LNCAP (cell line): ENCODE results near the gene ANKRD53.

Experiments used
- TF ChIP-seq, protein P1 (sequence below): fragments of 450-650 bp; IDR thresholded peaks from 2 replicates; pipeline ENCODE4 v1.5.1; 2017; ENCODE audit warnings: mild to moderate bottlenecking

Gene ANKRD53

DNA sequence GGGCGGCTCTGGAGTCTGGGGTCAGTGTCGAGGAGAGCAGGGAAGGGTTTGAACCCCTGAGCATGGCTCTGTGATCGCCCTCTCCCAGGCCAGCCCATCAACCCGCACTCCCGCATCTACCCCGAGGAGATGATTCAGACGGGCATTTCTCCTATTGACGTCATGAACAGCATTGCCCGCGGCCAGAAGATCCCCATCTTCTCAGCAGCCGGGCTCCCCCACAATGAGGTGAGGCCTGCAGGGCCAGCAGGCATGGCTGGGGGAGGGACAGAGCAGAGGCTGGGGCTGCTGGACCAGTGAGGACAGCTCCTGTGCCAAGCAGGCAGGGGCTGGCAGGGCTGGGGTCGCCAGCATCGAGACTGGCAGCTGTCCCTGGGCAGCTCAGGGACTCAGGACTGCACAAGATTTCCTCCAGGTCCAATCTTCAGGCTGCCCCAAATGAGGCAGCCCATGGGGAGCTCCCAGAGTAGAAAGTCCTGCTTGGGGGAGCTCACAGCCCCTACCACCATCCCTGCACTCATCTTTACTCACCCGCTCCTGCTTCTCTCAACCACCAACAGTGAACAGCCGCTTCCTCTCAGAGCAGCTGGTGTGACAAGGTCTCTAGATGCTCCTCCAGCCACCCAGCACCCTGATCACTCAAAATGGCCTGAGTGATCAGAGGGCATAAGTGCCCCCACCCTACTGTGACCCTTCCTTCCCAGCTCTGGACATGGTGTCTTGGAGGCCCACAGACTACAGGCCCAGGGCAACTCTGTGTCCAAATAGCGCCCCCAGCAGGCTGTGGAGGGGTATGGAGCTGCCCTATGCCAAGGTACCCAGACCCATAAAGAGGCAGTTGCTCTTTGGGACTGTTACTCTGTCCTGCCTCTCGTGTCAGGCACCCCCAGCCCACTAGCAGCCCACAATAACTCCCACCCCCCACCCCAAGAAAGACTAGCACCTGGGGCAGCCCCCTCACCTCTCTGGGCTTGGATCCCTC is 18.3 kb upstream of the ANKRD53 start:
- TF ChIP-seq, protein P1, sequence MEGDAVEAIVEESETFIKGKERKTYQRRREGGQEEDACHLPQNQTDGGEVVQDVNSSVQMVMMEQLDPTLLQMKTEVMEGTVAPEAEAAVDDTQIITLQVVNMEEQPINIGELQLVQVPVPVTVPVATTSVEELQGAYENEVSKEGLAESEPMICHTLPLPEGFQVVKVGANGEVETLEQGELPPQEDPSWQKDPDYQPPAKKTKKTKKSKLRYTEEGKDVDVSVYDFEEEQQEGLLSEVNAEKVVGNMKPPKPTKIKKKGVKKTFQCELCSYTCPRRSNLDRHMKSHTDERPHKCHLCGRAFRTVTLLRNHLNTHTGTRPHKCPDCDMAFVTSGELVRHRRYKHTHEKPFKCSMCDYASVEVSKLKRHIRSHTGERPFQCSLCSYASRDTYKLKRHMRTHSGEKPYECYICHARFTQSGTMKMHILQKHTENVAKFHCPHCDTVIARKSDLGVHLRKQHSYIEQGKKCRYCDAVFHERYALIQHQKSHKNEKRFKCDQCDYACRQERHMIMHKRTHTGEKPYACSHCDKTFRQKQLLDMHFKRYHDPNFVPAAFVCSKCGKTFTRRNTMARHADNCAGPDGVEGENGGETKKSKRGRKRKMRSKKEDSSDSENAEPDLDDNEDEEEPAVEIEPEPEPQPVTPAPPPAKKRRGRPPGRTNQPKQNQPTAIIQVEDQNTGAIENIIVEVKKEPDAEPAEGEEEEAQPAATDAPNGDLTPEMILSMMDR = no peak

DNA sequence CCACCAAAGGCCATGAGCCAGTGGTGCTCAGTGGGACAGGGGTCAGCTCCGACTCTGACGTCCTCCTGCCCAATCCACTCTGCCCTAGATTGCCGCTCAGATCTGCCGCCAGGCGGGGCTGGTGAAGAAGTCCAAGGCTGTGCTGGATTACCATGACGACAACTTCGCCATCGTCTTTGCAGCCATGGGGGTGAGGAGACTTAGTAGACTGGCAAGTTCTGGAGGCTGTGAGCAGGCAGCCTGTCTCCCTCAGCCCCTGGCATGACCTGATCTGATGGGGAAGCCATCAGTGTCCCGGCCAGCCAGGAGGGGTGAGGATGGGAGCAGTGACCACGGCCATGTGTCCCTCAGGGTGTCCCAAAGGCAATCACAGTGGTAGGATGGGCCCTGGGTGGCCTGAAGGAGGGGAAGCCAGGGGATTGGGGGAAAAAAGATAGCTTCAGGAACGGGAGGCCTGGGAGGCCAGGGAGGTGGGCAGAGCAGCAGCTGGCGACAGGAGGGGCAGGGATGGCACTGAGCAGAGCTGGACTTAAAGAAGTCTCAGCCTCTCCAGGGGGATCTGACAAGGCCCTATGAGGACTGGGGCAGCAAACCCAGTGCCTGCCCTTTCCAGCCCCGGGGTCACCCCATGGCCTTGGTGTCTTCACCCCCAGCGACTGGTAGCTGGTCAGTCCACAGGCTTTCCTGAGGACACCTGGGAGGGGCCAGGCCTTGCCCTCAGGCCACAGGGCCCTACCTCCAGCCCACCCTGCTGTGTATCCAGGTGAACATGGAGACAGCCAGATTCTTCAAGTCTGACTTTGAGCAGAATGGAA is 17.4 kb upstream of the ANKRD53 start:
- TF ChIP-seq, protein P1 = no peak

DNA sequence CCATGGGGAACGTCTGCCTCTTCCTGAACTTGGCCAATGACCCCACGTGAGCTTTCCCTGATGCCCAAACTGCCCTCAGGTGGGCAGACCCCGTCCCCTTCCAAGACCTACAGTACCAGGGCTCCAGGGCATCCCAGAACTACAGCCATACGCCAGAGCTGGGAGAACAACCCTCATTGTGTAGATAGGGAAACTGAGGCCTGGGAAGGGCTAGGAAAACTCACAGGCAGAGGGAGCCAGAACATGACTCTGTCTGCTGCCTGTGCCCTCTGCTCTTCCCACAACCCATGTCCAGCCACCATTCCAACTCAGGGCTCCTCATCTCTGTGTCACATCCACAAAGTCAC is 16.8 kb upstream of the ANKRD53 start:
- TF ChIP-seq, protein P1 = no peak

DNA sequence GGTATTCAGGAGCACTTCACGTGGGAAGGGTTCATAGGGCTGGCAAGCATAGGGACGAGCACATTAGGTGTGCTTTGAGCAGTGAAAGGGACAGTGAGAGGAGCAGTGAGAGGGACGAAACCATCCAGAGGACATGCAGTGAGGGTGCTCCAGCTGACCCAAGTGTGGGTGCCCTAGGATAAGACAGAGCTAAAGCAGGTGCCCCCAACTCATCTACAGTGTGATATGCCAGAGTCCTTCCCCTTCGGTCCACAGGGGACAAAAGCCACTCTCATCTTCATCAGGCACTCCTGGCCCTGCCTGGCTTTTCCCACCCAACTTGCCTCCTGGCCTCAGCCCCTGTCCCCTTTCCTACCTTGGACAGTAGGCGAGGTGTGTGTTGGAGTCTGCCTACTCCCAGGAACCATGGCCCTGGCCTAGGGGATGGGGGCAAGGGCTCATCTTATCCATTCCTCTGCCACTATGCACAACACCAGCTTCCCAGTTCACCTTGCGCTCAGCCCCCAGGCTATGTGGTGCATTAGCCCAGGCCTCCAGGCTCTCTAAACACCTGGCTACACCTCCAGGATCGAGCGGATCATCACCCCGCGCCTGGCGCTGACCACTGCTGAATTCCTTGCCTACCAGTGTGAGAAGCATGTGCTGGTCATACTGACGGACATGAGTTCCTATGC is 16.1 kb upstream of the ANKRD53 start:
- TF ChIP-seq, protein P1 = no peak

DNA sequence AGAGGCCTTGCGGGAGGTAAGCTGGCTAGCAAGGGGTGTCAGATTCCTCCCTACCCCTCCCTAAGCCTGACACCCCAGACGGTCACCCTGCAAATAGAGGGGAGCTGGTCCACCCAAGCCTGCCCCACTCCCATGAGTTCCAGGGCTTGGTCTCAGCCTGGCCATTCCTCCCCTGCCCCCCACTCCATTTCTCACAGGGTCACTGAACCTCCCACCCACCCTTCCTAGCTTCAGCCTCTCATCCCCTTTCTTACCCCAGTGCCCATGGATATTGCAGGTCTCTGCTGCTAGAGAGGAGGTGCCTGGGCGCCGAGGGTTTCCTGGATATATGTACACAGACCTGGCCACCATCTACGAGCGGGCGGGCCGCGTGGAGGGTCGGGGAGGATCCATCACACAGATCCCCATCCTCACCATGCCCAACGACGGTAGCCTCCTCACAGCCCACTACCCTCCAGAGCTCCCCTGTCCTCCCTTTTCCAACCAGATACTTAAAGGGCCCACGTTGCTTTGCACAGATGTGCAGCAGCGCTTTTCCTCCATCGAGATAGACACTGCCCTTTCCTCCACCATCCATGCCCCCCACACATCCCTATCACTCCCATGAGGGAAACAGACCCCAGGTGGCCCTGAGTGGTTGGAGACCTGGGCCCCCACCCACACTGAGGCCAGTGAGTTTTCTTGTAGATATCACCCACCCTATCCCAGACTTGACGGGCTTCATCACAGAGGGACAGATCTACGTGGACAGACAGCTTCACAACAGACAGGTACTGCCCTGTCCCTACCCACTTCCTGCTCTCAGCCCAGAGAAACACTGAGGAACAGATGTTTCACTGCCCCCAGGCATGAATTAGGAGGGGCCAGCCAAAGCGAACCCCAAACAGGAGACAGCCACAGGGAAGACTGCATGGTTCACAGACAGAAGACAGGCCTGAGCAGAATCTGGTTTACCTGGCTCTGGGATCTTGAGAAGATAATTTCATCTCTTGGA is 15.2 kb upstream of the ANKRD53 start:
- TF ChIP-seq, protein P1 = no peak

DNA sequence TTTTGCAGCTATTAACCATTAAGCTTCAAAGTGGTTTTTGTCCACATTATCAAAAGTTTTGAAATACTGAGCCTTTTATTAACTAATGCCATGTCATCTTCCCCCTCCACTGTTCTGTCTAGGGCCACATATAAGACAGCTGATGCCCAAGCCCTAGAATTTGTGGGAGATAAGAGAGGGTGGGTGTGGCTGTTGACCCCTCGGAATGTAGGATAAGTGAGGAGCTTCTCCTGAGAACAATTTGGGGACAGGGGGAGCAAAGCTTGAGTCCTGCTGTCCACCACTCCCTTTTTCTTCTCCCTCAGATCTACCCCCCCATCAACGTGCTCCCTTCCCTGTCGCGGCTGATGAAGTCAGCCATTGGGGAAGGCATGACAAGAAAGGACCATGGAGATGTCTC is 14.3 kb upstream of the ANKRD53 start:
- TF ChIP-seq, protein P1 = no peak
